Testis (tissue), 3 donors: Measurements from ENCODE around the gene GID4. TPM values are rescaled to one million over a fixed set of nuclear protein-coding genes. Genes with fewer than 3 reads are reported as not detected.

Experiments used
- DNase-seq: peaks from one replicate; pipeline ENCODE4 v3.0.0-alpha.2; 2019
- H3K27ac ChIP-seq, 2 donors: fragments of 200-600 bp; sonication (generic); one replicate each; pipeline ENCODE4 v1.5.1; 2019
- H3K27me3 ChIP-seq: fragments of 200-600 bp; sonication (generic); one replicate; pipeline ENCODE4 v1.5.1; 2019
- H3K36me3 ChIP-seq: fragments of 200-600 bp; sonication (generic); one replicate; pipeline ENCODE4 v1.5.1; 2017; ENCODE audit warnings: low read depth; ENCODE audit errors: missing control alignments
- H3K4me1 ChIP-seq: fragments of 200-600 bp; sonication (generic); one replicate; pipeline ENCODE4 v1.5.1; 2019
- H3K4me3 ChIP-seq, 2 donors: fragments of 200-600 bp; sonication (generic); one replicate each; pipeline ENCODE4 v1.5.1; 2017 to 2019
- H3K9me3 ChIP-seq: fragments of 200-600 bp; sonication (generic); one replicate; pipeline ENCODE4 v1.5.1; 2017
- POLR2A ChIP-seq: fragments of 450-650 bp; IDR thresholded peaks from one replicate; pipeline ENCODE4 v1.6.1; 2017; ENCODE audit warnings: antibody characterized with exemption, mild to moderate bottlenecking, moderate library complexity
- WGBS, 2 donors: methylation state at CpG; one replicate each; pipeline ENCODE4 v1.1.5; 2018; 5-methylcytosine and 5-hydroxymethylcytosine counted together
- intact Hi-C: fragments of 100-400 bp; cut with DNase I; formaldehyde crosslinking; loops from one replicate; pipeline ENCODE4 v1.15.1; 2023; ENCODE audit warnings: low total_unique reads
- polyA plus RNA-seq: library from polyadenylated mRNA; stranded (reverse); fragments of 350-450 nt; fragmentation: Illumina TruSeq; extraction: RNeasy Lipid Tissue Mini Kit (QIAGEN cat#74804); gene quantifications from one replicate; pipeline ENCODE4 v1.2.3, GENCODE V29; 2014; ENCODE audit warnings: low read depth, low replicate concordance; ENCODE audit not compliant: insufficient read depth
- total RNA-seq, 2 donors: library from RNA; depleted of rRNA; stranded (reverse); fragments of >200 nt; gene quantifications; one replicate each; pipeline ENCODE4 v1.2.3, GENCODE V29; 2016
- TF ChIP-seq, protein P1 (sequence below), 3 experiments: fragments of 450-650 bp in 2 of 3; fragments of 200-600 bp in 1 of 3; sonication (generic) in 1 of 3; IDR thresholded peaks; one replicate each; pipeline ENCODE4 v1.5.1; 2016 to 2019; ENCODE audit warnings: antibody characterized with exemption in 3 of 3, mild to moderate bottlenecking in 2 of 3, moderate library complexity in 1 of 3

GID4 gene
- total and polyA plus RNA-seq, 3 donors from 2014 or later = 28.6 to 88.3 (median 36.1) TPM

DNA sequence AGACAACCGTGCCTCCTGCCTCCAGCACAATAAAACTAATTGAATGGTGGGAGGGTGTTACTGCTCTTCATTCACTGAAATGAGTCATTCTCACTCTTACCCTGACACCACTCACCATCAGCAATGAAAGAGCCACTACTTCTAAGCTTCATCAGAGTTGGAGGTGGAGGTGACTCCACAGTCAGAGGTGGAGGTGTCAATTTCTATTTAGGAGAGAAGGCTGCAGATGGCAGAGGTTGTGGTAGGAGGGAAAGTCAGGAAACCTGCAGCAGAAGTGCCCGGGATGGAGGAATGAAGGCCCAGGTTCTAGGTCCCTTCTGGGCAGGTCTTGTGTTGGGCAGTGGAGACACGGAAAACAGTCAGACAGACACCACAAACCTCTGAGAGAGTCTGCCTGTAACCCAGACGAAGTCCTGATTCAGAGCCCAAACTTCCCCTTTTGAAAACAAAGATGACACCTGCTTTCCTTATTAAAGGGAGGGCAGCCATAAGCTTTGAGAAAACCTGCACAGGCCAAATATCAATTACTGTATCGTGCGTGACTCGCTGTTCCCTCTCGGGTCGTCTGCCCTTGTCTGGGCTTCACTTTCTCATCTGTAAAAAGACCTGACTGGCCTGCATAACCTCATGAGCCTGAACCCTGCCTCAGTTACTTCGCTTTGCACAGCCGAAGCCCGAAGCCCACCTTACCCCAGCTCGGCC lies 908 bp upstream of the GID4 start:
- Histone ChIP-seq H3K9me3 (no peaks in the 10 kb centered on the region), H3K27ac (peak overlapping the region; percentile 35 to 47), H3K4me1 (peaks cover 24% of the 10 kb centered on the region), H3K4me3 (peak overlapping the region; percentile 75 to 83), H3K36me3 (no peaks in the 10 kb centered on the region), H3K27me3 (no peaks in the 10 kb centered on the region)
- no peak for DNase-seq
- 5 to 8% methylated on average over 12 to 13 of the region's 13 CpGs for WGBS, 2 donors
- no peak for TF ChIP-seq POLR2A
- TF ChIP-seq, protein P1, sequence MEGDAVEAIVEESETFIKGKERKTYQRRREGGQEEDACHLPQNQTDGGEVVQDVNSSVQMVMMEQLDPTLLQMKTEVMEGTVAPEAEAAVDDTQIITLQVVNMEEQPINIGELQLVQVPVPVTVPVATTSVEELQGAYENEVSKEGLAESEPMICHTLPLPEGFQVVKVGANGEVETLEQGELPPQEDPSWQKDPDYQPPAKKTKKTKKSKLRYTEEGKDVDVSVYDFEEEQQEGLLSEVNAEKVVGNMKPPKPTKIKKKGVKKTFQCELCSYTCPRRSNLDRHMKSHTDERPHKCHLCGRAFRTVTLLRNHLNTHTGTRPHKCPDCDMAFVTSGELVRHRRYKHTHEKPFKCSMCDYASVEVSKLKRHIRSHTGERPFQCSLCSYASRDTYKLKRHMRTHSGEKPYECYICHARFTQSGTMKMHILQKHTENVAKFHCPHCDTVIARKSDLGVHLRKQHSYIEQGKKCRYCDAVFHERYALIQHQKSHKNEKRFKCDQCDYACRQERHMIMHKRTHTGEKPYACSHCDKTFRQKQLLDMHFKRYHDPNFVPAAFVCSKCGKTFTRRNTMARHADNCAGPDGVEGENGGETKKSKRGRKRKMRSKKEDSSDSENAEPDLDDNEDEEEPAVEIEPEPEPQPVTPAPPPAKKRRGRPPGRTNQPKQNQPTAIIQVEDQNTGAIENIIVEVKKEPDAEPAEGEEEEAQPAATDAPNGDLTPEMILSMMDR (IDR thresholded peaks at IDR 0.05) = no peak
- intact Hi-C loops = loop anchor here (10.0 kb wide), 2 partner anchors 143 to 353 kb away; partner anchors contain the start of gene RAI1

DNA sequence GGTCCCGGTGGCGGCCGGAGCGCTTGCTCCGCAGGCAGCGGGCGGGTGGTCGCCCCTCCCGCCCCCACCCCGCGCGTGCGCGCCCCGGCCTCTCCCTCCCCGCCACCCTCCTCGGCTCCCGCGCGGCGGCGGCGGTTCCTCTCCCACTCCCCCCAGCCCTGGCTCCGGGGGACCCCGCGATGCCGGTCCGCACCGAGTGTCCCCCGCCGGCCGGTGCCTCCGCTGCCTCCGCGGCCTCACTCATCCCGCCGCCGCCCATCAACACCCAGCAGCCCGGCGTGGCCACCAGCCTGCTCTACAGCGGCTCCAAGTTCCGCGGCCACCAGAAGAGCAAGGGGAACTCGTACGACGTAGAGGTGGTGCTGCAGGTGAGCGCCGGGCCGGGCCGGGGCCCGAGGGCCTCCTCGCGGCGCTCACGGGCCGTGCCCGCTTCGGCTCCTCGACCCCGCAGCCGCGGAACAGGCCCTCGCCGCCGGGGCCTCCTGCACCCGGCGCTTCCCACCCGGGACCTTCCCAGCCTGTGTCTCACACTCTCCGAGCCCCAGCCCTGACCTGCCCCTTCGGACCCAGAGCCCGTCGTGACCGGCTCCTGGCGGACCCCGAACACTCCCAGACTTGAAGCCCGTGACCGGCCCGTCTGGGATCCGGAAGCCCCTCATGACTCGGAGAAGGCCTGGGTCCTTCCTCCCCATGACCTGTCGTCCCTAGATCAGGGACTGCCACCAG lies 490 bp downstream of the GID4 start:
- DNase-seq = no peak
- H3K27ac ChIP-seq = peak overlapping the region; percentile 82 to 83
- TF ChIP-seq POLR2A = no peak
- TF ChIP-seq, protein P1 (IDR thresholded peaks at IDR 0.05) = no peak
- intact Hi-C loops = loop anchor here (10.0 kb wide), 2 partner anchors 145 to 355 kb away; partner anchors contain the start of gene RAI1
- peaks cover 24% of the 10 kb centered on the region for H3K4me1 ChIP-seq
- WGBS, 2 donors = 0% methylated on average over 11 to 53 of the region's 81 CpGs
- H3K4me3 ChIP-seq = peak overlapping the region; percentile 75 to 83
- no peaks in the 10 kb centered on the region for H3K36me3 ChIP-seq
- no peaks in the 10 kb centered on the region for H3K9me3 ChIP-seq
- H3K27me3 ChIP-seq = no peaks in the 10 kb centered on the region

DNA sequence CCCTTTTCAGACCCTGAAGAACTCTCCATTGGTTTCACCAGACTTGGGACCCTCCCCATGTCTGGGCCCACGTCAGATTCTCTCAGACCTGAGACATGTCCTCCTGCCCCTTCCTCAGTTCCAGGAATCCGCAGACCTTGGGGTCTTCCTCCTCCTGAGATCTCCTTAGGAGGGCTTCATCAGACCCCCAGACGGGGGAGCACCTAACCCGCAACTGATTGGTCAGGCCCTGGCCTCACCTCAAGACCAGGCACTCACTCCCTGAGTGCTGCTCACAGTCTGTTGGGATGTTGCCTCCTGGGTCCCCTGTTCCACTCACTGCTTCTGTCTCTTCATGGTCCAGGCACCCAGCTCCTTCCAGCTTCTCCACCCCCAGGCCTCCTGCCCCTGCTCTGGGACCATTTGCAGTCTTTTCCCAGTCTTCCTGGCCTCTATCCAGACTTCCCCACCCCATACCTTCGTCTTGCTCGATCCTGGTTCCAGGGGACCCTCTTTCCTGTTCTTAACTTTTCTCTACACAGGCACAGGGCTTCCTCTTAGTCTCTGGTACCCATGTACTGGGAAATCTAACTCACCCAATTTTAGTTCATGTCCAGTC lies 1.2 kb downstream of the GID4 start:
- H3K9me3 ChIP-seq = no peaks in the 10 kb centered on the region
- H3K4me3 ChIP-seq = peak overlapping the region; percentile 75 to 83
- TF ChIP-seq POLR2A = no peak
- no peak overlapping the region for H3K27ac ChIP-seq
- no peaks in the 10 kb centered on the region for H3K36me3 ChIP-seq
- peaks cover 24% of the 10 kb centered on the region for H3K4me1 ChIP-seq
- WGBS, 2 donors = 15 to 22% methylated on average over 5 to 6 of the region's 6 CpGs
- no peak for DNase-seq
- intact Hi-C loops = no loop called here
- H3K27me3 ChIP-seq = no peaks in the 10 kb centered on the region

DNA sequence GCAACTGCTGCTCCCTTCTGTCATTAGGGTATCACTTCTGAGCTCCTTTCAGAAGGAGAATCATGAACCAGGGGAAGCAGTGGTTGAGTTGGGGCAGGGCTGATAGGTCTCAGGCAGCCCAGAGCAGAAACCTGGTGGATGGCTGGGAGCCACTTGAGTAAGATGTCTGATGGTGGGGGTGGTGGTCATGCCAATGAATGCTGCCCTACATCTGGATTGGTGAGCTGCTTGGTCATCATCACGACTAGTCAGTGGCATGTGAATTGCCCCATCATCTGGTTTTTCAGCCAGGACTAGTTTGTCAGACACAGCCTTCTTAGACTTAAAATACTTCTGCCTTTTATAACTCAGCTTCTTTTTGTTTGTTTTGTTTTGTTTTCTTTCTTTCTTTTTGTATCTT lies 2.6 kb downstream of the GID4 start:
- H3K9me3 ChIP-seq = no peaks in the 10 kb centered on the region
- H3K4me3 ChIP-seq = no peak overlapping the region
- H3K27me3 ChIP-seq = no peaks in the 10 kb centered on the region
- H3K36me3 ChIP-seq = no peaks in the 10 kb centered on the region
- 50 to 56% methylated on average over 1 of the region's 1 CpG for WGBS, 2 donors
- intact Hi-C loops = no loop called here
- peaks cover 24% of the 10 kb centered on the region for H3K4me1 ChIP-seq
- no peak overlapping the region for H3K27ac ChIP-seq
- DNase-seq = no peak
- no peak for TF ChIP-seq POLR2A
- TF ChIP-seq, protein P1 (IDR thresholded peaks at IDR 0.05) = no peak

DNA sequence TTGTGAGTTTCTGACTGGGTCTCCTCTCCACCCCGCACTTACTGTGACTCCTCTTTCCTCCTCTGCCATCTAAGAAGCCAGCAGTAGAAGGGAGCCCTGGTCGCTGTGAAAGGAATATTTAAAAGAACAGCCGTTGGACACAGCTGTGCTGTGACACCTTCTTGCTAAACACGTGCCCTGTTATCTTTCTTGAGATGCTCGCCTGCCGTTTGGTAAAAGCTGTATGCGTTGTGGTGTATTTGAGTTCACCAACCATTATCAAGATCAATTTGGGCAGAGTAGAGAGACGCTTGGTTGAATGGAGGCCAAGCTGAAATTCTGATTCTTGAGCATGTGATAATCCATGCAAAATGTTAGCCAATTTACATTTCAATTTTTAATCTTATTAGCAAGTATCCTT lies 3.8 kb downstream of the GID4 start:
- WGBS, 2 donors = 67 to 72% methylated on average over 8 of the region's 8 CpGs
- Histone ChIP-seq H3K4me1 (peaks cover 18% of the 10 kb centered on the region), H3K9me3 (no peaks in the 10 kb centered on the region), H3K4me3 (no peak overlapping the region), H3K36me3 (no peaks in the 10 kb centered on the region), H3K27ac (no peak overlapping the region), H3K27me3 (no peaks in the 10 kb centered on the region)
- no peak for DNase-seq
- intact Hi-C loops = no loop called here
- TF ChIP-seq, protein P1 (IDR thresholded peaks at IDR 0.05) = no peak
- no peak for TF ChIP-seq POLR2A
